ENCODE measurements around the gene ESYT1. TPM values are rescaled to one million over a fixed set of nuclear protein-coding genes. Genes with fewer than 3 reads are reported as not detected.

ESYT1 gene
- polyA plus RNA-seq, 1 experiment, result 127 TPM

GRCh38 chr12:56126732-56127239, 1.3 kb upstream of the ESYT1 start:
- H3K27me3 ChIP-seq (ENCODE audit: control insufficient read depth, insufficient read depth, low read length), result no peaks in the 10 kb centered on the region
- CTCF ChIA-PET, result interaction anchor here (0.6 to 5.3 kb wide), 5 partner anchors 10 to 282 kb away, joined by 3 to 51 read pairs (median 4); partner anchors contain the start of gene SMARCC2
- no peaks in the 10 kb centered on the region; the same call in 1 of the 2 replicates for H3K9me3 ChIP-seq (ENCODE audit: control insufficient read depth, insufficient read depth, low read length)
- TF ChIP-seq CTCF (IDR thresholded peaks at IDR 0.05; ENCODE audit: low read depth, low read length), result no peak
- H3K27ac ChIP-seq (ENCODE audit: low read depth, low read length), result no peak overlapping the region
- POLR2A ChIA-PET, result interaction anchor here (1.0 to 3.6 kb wide), 5 partner anchors 9 to 95 kb away, joined by 3 to 40 read pairs (median 5); partner anchors contain the start of genes MYL6, RNF41, RPL41 and SMARCC2
- no peak for DNase-seq (ENCODE audit: low read depth, low spot score)
- no peak overlapping the region for H3K4me3 ChIP-seq (ENCODE audit: low read depth, low read length)

- no peak for DNase-seq (ENCODE audit: low read depth, low spot score)
- Histone ChIP-seq H3K4me3 (ENCODE audit: low read depth, low read length) (peak overlapping the region; percentile 53), H3K27ac (ENCODE audit: low read depth, low read length) (peak overlapping the region; percentile 23), H3K27me3 (ENCODE audit: control insufficient read depth, insufficient read depth, low read length) (no peaks in the 10 kb centered on the region), H3K9me3 (ENCODE audit: control insufficient read depth, insufficient read depth, low read length) (no peaks in the 10 kb centered on the region; the same call in 1 of the 2 replicates)
- ChIA-PET CTCF (interaction anchor here (0.7 to 5.3 kb wide), 6 partner anchors 8 to 131 kb away, joined by 3 to 51 read pairs (median 6); partner anchors contain the start of genes ANKRD52 and SMARCC2), POLR2A (interaction anchor here (0.6 to 3.6 kb wide), 13 partner anchors 9 to 94 kb away, joined by 3 to 40 read pairs (median 7); partner anchors contain the start of genes MYL6, PA2G4, RNF41 and RPL41)
- TF ChIP-seq CTCF (IDR thresholded peaks at IDR 0.05; ENCODE audit: low read depth, low read length), result no peak
Observed at GRCh38 chr12:56127485-56127887, 581 bp upstream of the ESYT1 start.

- CTCF ChIA-PET, result interaction anchor here (1.3 to 5.3 kb wide), 5 partner anchors 9 to 129 kb away, joined by 4 to 51 read pairs (median 7); partner anchors contain the start of genes ANKRD52 and SMARCC2
- POLR2A ChIA-PET, result interaction anchor here (0.8 to 3.6 kb wide), 9 partner anchors 11 to 93 kb away, joined by 4 to 40 read pairs (median 7); partner anchors contain the start of genes MYL6, MYL6B, PA2G4 and RNF41
- TF ChIP-seq CTCF (IDR thresholded peaks at IDR 0.05; ENCODE audit: low read depth, low read length), result no peak
- Histone ChIP-seq H3K9me3 (ENCODE audit: control insufficient read depth, insufficient read depth, low read length) (no peaks in the 10 kb centered on the region; the same call in 1 of the 2 replicates), H3K4me3 (ENCODE audit: low read depth, low read length) (peak overlapping the region; percentile 90), H3K27me3 (ENCODE audit: control insufficient read depth, insufficient read depth, low read length) (no peaks in the 10 kb centered on the region), H3K27ac (ENCODE audit: low read depth, low read length) (peak overlapping the region; percentile 78)
- no peak for DNase-seq (ENCODE audit: low read depth, low spot score)
Observed at GRCh38 chr12:56128670-56129205, 671 bp downstream of the ESYT1 start.

GRCh38 chr12:56129206-56129941, 1.3 kb downstream of the ESYT1 start:
- no peaks in the 10 kb centered on the region; the same call in 1 of the 2 replicates for H3K9me3 ChIP-seq (ENCODE audit: control insufficient read depth, insufficient read depth, low read length)
- peak overlapping the region; percentile 90 for H3K4me3 ChIP-seq (ENCODE audit: low read depth, low read length)
- POLR2A ChIA-PET, result interaction anchor here (2.1 to 3.6 kb wide), 2 partner anchors 11 to 30 kb away, joined by 28 to 40 read pairs; partner anchors contain the start of genes MYL6, RPL41 and ZC3H10
- CTCF ChIA-PET, result interaction anchor here (1.7 to 2.0 kb wide), 2 partner anchors 60 to 129 kb away, joined by 4 to 5 read pairs; partner anchors contain the start of genes ANKRD52 and SMARCC2
- no peaks in the 10 kb centered on the region for H3K27me3 ChIP-seq (ENCODE audit: control insufficient read depth, insufficient read depth, low read length)
- TF ChIP-seq CTCF (IDR thresholded peaks at IDR 0.05; ENCODE audit: low read depth, low read length), result no peak
- peak overlapping the region; percentile 11 for H3K27ac ChIP-seq (ENCODE audit: low read depth, low read length)
- no peak for DNase-seq (ENCODE audit: low read depth, low spot score)
